Activated T-helper 1 cell treated with Interleukin-2 at 50 U/mL for 16 hours (primary cell): ENCODE data around the gene MRPL47.
A peak's percentile ranks its signal among the peaks of the same experiment; 100 is the strongest.

ENCODE experiments used
- DNase-seq: peaks from one replicate; pipeline ENCODE4 v3.0.0-alpha.2; 2020; ENCODE audit warnings: low read depth

MRPL47 gene

GRCh38 chr3:179590669-179591068 is 13.8 kb downstream of the MRPL47 start:
- no peak for DNase-seq

DNA sequence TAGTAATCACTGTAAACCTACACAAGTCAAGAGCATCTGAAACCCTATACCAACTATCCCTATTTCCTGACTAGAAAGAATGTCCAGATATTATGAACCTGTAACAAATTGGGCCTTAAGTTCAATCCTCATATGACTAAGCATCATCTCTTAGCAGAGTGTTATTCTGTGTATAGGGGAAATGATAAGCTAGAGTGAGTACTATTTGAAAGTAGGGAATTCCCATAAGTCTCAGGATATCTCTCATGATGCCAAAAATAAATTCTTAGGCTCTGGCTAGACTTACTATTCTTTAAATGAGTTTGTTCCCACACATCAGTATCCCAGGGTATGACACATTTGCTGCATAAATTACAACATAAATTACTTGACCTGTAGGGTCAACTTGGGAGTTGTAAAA is 15.3 kb downstream of the MRPL47 start:
- DNase-seq, result no peak

DNA sequence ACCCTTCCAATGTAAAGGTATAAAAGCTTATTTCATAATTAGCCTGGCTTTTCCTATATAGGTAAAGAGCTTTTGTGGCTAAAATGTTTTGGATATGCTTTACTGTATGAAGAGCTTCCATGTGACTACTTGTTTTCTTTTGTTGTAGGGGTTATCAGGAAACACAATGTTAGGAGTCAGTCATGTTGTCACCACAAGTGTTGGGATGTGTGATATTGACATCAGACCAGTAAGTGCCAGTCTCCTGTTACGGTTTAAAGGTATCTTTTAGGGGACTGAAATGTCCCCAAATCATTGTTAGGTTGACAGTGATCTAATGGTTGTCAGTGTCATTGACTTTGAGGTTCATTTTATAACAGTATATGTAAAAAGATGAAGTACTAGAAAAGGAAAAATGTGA is 23.4 kb downstream of the MRPL47 start:
- DNase-seq, result no peak

GRCh38 chr3:179565496-179565895 is 38.9 kb downstream of the MRPL47 start:
- no peak for DNase-seq

GRCh38 chr3:179563271-179563783 is 41.1 kb downstream of the MRPL47 start:
- peak; percentile 38 for DNase-seq

DNA sequence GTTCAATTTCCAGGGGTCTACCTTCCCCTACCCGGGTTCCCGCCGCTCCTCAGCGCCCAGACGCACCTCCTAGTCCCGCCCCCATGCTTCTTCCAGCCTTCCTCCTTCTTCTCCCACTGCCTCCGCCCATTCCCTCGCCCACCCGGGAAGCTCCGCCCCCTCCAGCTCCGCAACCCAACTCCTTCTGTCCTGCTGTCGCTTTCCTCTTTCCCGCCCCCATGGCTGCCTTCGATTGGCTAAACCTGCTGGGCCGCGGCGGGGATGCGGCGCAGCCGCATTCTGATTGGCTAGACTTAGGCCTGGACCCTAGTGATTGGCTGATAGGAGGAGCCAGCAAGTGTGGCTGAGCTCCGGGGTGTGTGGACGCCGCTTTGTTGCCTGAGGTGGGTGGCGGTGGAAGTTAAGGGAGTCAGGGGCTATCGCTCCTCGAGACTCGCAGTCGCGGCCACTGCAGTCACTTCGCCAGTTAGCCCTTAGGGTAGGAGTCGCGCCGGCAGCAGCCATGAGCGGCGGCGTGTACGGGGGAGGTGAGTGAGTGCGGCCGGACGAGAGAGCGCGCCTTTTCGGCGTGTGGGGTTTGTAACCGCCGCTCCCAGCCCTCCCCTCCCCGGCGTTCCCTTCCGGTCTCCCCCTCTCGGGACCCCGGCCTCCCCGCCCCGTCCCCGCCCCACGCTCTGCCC is 41.7 kb downstream of the MRPL47 start, which contains the start of gene ACTL6A:
ACTL6A (plus strand) TSS at position 336 of the 680 bp plus-strand sequence; CDS start at position 503, 167 bp downstream.
- DNase-seq, result peak; percentile 94

GRCh38 chr3:179560791-179561190 is 43.6 kb downstream of the MRPL47 start:
- DNase-seq, result no peak

DNA sequence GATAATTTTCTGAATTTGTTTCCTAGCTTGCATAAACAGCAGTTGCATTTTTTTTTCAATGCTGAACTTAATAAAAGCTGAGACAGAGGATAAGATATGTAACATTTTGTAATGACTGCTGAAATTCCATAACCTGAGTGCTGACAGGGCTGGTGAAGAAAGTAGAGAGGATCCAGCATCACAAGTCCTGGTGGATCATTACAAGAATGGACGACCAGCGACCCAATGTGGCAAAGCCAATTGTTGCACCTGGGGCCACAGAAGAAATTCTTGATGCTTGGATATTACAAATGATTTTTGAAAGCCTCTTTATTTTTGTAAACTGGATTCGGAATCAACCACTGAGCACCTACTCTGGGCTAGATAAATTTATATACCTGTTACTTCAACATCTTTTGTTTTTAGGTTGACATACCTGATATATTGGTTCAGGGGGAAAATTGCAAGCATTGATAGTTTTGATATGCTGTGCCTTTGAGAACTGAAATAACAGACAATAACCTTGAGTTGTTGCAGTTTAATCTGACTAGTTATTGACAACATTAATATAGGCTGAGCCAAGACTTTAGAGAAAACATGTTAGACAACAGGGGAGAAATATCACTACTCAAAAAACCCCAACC is 45.6 kb downstream of the MRPL47 start:
- DNase-seq, result no peak

GRCh38 chr3:179551349-179552105 is 52.9 kb downstream of the MRPL47 start:
- DNase-seq, result no peak

- DNase-seq, result no peak
Observed at GRCh38 chr3:179546814-179547241, 57.6 kb downstream of the MRPL47 start.

DNA sequence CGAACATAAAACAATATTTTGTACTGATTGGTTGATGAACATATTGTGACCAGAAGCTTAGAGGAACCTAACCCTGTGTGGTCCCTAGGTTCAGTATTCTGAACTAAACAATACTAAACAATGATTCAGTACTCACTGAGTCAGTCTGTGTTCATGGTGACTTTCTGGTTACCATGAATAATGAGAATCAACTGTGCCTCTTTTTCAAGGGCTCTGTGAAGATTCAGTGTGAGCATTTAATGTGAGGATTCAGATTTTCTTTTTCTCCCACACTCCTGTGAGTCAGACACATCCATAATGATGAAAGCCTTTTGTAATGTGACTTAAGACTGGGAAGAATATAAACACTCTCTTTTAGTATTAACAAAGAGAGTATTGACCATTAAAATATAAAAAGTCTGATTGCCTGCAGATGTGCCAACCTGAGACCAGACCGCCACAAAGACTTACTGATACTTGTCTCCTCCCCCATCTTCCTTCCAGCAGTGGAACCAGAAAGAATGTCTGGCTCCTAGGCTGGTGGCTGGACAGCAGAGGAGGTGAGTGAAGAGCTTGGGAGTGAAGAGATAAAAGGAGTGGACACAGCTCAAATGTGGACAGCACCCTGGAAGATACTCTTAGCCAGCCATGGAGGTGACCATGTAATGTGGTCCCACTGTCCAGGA is 59.3 kb downstream of the MRPL47 start:
- DNase-seq, result no peak

DNA sequence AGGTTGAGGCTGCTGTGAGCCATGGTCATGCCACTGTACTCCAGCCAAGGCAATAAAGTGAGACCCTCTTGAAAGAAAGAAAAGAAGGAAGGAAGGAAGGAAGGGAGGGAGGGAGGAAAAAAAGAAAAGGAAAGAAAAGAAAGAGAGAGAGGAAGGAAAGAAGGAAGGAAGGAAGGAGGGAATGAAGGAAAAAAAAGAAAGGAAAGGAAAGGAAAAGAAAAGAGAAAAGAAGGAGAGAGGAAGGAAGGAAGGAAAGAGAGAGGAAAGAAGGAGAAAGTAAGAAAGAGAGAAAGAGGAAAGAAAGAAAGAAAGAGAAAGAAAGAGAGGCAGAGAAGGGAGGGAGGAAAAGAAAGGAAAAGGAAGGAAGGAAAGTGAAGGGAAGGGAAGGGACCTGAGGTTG is 62.1 kb downstream of the MRPL47 start:
- no peak for DNase-seq

- DNase-seq, result no peak
Observed at GRCh38 chr3:179541596-179541995, 62.8 kb downstream of the MRPL47 start.

DNA sequence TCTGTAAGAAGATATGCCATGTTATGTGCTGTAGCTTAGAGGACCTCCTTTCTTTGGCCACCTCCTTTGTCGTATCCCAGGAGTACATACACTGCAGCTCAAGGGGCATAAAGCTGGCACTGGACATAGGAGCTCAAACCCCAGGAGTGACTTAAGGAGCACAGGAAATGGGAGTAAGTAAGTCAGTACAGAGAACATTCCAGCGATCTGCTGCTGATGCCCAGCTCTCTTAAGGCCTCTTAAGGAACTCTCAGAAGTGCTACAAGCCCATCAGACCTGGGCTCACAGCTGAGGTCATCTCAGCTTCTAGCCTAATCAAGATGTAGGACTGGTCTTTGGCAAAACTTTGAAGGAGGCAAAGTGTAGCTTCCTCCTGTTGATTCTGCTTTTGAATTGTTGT is 63.3 kb downstream of the MRPL47 start:
- DNase-seq, result no peak
